Measurements from ENCODE around the gene GDPD2.

The GDPD2 gene

GRCh38 chrX:70476166-70476933, 53.2 kb downstream of the GDPD2 start:
- DNase-seq (ENCODE audit: low read depth), result no peak

GRCh38 chrX:70476934-70477733, 54.0 kb downstream of the GDPD2 start:
- DNase-seq (ENCODE audit: low read depth), result no peak

GRCh38 chrX:70477734-70478075, 54.6 kb downstream of the GDPD2 start:
- DNase-seq (ENCODE audit: low read depth), result no peak

- DNase-seq (ENCODE audit: low read depth), result no peak
Measured at GRCh38 chrX:70478526-70479245, 55.6 kb downstream of the GDPD2 start.

GRCh38 chrX:70479247-70479921, 56.3 kb downstream of the GDPD2 start:
- DNase-seq (ENCODE audit: low read depth), result no peak

GRCh38 chrX:70479922-70480659, 57.0 kb downstream of the GDPD2 start:
- no peak for DNase-seq (ENCODE audit: low read depth)

GRCh38 chrX:70480660-70481018, 57.5 kb downstream of the GDPD2 start:
- no peak for DNase-seq (ENCODE audit: low read depth)

- no peak for DNase-seq (ENCODE audit: low read depth)
Measured at GRCh38 chrX:70481471-70482270, 58.6 kb downstream of the GDPD2 start.

GRCh38 chrX:70482300-70482699, 59.2 kb downstream of the GDPD2 start:
- DNase-seq (ENCODE audit: low read depth), result no peak
